Effector CD4-positive, alpha-beta T cell (primary cell): ENCODE results near the gene TINAG.
"Not testable (repeated sequence)": the region's sequence is repeated elsewhere in the genome, so short reads cannot be mapped to it uniquely, and the experiment has no call there.

Source experiments
- DNase-seq: peaks from one replicate; pipeline ENCODE4 v3.0.0-alpha.2; 2020

Gene TINAG

DNA sequence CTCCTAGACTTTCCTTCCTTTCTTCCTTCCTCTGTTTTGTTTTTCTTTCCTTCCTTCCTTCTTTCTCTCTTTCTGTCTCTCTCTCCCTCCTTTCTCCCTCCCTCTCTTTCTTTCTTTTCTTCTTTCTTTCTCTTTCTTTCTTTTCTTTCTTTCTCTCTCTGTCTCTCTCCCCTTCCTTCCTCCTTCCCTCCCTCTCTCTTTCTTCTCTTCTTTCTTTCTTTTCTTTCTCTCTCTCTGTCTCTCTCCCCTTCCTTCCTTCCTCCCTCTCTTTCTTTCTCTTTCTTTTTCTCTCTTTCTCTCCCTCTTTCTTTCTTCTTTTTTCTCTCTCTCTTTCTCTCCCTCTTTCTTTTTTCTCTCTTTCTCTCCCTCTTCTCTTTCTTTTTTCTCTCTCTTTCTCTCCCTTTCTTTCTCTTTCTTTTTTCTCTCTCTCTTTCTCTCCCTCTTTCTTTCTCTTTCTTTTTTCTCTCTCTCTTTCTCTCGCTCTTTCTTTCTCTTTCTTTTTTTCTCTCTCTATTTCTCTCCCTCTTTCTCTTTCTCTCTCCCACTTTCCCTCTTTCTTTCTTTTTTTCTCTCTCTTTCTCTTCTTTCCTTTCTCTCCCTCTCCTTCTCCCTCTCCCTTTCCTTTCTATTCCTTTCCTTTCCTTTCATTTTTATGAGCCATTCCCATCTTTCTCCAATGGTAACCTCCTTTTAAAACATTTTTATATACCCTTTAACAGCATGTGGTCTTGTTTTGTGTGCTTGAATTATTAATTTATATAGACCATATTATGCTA lies 2.3 kb downstream of the TINAG start:
- no peak for DNase-seq

DNA sequence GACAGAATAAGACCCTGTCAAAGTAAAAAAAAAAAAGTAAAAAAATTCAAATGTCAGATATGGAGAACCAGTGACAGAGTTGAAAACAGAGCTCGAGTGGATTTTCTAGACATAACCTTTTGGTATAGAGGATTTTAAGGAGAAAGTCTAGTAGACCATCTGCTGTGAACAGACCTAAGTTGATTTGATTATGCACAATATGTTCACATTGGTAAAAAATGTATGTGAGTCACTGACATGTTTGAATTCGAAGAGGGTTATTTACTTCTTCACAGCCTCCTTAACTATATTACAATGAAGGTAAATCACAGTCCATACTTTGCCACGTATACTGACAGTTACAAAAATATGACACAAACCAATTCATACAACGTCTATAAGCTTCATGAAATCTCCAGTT lies 7.4 kb downstream of the TINAG start:
- no peak for DNase-seq

DNA sequence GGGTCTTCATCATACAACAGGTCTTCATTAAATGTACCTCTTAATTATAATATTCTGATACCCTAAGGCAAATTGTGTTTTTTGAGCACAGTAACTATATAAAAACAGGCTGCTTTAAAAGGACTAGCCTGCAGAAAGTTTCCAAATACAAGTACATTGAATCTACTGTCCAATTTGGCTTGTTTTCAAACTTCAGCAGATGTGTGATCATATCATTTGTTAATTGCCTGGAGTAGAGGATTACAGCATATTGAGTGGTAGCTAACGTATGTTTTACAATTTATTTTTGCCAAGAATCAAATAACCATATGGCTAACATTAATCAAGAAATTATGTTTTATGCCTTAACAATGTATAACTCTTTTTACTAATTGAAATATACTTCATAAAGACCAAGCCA lies 12.6 kb downstream of the TINAG start:
- DNase-seq = no peak

DNA sequence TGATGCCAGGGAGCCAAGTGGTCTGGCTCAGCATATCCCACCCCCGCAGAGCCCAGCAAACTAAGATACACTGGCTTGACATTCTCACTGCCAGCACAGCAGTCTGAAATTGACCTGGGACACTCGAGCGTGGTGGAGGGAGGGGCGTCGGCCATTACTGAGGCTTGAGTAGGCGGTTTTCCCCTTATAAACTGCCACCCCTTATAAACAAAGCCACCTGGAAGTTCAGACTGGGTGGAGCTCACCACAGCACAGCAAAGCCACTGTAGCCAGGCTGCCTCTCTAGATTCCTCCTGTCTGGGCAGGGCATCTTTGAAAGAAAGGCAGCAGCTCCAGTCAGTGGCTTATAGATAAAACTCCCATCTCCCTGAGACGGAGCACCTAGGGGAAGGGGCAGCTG lies 19.4 kb downstream of the TINAG start:
- no peak for DNase-seq

DNA sequence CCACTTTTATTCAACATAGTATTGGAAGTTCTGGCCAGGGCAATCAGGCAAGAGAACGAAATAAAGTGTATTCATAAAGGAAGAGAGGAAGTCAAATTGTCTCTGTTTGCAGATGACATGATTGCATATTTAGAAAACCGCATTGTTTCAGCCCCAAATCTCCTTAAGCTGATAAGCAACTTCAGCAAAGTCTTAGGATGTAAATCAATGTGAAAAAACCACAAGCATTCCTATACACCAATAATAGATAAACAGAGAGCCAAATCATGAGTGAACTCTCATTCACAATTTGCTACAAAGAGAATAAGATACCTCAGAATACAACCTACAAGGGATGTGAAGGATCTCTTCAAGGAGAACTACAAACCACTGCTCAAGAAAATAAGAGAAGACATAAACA lies 23.3 kb downstream of the TINAG start:
- DNase-seq = not testable (repeated sequence)

DNA sequence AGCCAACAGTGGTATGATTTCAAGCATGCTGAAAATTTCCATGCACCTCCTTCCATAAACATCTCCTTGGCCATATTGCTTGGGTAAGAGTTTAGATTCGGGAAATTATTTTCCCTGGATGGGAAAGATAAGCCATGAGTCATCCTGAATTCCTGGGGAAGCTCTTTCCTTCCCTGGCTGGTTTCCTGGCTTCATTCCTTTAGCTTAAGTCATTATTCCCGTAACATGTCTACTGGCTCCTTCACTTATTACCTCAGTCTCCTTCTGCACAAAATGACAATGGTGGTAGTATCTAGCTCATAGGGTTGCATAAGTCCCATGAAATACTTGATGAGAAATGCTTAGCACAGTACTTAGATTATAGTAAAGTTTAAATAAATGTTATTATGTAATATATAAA lies 27.6 kb downstream of the TINAG start:
- DNase-seq = no peak

DNA sequence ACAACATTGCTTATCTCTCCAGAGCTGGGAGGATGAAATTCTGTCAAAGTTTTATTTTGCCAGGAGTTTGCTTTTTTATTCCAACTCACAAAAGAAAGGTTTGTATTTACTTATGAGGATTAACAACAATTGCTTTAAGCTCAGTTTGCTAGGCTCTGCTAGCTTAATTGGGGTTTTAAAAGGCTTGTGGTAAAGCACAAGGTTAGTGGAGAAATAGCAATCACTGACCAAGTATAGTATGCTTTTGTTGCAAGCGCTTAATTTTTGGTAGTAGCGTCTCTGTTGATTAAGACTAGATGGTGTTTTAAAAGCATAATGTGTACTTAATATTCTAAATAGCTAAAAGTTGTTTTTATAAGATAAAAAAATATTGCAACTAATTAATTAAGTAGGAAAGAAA lies 45.7 kb downstream of the TINAG start:
- DNase-seq = no peak

DNA sequence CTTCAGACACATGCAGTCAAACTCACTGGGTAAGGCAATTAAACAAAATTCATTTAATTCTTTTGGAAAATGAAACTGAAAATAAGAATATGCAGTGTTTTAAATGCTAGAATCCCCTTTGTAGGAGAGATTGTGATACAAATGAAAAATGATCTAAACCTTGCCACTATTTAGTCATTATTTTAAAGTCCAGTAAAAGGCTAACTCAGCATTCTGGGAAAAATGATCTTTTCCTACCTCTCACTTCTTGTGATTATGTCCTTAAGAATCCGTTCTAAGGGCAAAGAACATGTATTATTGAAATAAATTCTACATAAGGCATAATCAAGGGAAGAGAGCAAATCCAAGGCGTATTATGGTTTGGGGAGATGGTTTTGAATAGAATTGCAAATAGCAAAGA lies 46.4 kb downstream of the TINAG start:
- no peak for DNase-seq

DNA sequence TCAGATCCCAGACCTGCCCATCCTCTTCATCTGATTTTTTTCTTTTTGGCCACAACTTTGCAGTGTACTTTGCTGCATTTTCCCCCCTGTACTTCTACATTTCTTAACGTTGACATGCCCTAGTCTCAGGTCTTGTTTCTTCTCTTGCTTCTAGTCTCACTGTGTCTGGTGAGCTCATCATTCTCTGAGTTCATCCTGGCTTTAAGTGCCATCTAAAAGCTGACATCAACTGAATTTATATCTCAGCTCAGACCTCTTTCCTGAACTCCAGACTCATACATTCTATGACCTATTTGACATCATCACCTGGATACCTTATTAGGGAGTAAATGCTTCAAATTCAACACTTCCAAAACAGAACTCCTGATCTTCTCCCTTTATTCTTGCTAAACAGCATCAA lies 48.9 kb downstream of the TINAG start:
- no peak for DNase-seq

DNA sequence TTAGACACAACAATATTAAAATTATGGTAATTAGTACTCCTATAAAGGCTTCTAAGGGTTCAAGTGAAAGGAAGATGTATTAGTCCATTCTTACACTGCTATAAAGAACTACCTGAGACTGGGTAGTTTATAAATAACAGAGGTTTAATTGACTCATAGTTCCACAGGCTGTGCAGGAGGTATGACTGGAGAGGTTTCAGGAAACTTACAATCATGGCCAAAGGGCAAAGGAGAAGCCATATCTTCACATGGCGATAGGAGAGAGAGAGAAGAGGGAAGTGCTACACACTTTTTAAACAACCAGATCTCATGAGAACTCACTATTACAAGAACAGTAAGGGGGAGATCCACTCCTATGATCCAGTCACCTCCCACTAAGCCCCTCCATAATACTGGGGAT lies 52.9 kb downstream of the TINAG start:
- DNase-seq = no peak

DNA sequence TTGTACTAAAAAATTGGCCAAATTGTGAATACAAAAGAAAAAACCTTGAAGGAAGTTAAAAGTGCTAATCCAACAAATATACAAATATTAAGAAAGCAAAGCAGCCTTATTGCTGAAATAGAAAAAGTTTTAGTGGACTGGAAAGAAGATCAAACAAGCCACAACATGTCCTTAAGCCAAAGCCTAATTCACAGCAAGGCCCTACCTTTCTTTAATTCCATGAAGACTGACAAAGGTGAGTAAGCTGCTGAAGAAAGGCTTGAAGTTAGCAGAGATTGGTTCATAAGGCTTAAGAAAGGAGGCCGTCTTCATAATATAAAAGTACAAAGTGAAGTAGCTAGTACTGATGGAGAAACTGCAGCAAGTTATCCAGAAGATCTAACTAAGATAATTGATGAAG lies 53.5 kb downstream of the TINAG start:
- DNase-seq = no peak

DNA sequence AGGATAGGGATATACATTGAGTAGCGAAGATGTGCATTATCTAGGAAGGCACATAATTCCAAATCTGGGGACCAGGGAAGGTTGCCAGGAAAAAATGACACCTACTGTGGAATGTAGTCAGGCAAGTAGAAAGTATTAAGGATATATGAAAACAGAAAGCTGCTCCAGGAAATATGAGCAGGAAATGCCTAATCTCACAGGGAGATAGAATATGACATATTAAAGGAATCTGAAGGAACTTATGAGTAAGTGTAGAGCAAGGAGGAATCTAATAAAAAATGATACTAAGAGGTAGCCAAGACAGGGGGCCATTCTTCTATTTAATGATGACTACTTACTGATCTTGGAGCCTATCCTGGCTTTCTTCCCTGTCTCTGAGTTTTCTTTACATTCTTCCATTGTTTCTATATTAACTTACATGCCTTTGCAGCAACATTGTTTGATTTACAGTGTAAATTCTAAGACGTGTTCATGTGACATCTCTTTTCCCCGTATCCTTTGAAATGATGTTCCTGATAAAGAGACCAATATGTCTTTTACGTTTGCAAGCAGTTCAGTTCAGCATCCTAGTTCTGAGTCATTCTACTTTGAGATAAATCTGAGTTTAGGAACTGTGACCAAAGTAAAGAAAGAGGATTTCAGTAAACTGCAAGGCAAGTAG lies 58.6 kb downstream of the TINAG start:
- no peak for DNase-seq

DNA sequence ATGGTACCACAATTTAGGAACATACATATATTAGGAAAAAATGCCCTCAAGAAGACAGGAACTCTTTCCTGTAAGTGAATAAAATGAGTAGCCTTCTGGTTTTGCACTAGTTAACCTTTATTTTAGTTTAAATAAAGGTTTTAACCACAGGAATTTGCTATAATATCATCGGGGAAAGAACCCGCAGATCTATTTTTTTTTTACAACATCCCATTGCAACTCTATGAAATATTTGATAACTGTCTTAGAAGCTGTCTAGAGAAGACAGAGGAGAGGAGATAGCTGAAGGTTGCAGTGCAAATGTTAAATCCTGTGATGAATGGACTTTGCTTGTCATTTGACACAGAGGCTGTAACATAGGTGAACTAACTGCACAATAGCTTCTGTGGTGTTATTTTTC lies 69.5 kb downstream of the TINAG start:
- no peak for DNase-seq

DNA sequence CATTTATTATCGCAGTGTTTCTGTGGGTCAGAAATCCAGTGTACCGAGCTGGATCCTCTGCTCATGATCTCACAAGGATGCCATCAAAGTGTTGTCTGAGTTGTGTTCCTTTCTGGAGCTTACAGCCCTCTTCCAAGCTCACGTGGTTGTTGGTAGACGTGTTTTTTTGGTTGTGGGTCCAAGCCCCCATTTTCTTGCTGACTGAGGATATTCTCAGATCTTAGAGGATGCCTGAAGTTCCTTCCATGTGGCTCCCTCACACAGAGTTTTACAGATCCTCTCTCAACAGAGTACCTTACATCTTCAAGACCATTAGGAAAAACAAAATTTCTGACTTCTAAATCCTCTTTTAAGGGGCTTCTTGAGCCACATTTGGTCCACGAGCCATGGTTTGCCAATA lies 78.1 kb downstream of the TINAG start:
- DNase-seq = no peak

DNA sequence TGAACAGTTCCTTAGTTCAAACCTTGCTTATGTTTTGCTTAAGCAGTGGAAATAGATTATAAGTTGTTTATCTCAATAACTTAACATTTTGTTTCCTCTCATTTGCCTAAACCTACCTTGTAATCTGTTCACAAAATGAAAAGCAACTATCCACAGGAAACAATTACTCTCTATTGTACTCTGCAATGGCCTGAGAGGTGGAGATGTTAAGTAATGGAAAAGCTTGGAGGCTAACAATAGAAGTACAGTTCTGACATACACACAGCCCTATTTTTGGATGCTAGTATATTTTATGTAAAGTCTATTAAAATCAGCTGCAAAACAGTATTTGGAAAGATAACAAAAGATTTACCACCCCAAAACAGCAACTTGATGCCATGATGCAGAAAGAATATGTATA lies 82.1 kb downstream of the TINAG start:
- DNase-seq = no peak

DNA sequence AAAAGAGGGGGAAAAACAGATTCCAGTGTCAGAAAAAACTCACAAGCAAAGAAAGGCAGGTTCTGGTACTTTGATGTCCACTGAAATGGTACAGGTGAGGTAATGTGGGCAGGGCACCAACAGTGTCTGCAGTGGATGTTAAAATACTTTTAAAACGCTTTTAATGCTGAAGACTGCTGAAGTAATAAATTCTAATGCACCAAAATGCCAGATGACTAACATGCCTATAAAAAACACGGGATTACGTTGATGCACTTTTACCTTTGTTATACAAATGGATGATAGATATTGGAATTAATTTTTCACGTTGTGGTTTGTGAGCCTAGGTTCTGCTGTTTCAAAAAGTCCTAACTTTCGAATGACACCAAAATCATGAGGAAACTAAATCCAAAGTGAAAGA lies 83.3 kb downstream of the TINAG start:
- no peak for DNase-seq

DNA sequence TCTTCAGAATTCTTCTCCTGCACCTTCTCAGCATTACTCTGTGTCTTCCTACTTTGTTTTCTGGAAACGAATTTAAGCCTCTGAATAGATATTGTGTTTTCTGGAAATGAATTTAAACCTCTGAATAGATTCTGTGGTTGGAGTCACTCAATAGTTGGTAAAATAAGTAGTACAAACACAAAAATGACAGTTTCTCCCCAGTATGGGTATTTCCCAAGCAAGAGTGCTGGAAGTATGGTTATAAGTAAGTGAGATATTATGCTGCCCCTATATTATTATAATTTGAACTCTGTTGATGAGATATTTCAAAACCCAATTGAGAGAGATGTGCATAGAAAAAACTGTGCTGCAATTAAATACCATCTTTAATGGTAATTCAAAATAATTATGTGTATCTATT lies 94.9 kb downstream of the TINAG start:
- DNase-seq = no peak

DNA sequence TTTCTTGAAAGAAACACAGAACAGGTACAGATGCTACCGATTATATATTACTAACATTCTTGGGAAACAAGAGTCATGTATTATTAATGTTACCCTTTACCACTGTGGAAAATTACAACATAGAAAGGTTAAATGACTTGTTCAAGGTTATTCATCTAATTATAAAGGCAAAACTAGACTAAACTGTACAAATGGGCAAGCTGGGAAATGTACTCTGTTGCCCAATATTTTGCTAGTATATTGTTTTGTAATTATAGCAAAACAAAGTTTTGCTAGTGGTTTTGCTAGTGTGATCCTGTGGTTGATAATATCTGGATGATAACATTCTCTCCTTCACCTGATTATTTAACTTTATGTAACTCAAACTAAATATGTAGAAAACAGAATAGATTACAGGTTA lies 96.5 kb downstream of the TINAG start:
- no peak for DNase-seq

DNA sequence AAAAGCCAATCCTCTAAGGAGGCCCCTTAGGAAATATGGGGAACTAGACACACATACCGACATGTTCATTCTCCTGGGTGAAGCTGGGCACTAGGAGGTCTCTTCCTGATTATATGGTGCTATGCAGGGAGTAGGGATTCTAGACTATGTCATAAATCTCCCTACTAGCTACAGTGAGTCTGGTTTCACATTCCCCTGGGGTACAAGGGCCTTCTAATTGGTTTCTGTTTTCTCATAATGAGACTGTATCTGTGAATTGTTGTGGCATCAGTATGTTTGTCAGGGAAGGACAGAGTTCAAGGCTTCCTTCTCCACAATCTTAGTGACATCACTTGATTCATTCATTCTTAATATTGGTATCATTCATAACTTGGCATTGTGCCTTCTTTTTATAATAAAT lies 103.5 kb downstream of the TINAG start:
- no peak for DNase-seq

DNA sequence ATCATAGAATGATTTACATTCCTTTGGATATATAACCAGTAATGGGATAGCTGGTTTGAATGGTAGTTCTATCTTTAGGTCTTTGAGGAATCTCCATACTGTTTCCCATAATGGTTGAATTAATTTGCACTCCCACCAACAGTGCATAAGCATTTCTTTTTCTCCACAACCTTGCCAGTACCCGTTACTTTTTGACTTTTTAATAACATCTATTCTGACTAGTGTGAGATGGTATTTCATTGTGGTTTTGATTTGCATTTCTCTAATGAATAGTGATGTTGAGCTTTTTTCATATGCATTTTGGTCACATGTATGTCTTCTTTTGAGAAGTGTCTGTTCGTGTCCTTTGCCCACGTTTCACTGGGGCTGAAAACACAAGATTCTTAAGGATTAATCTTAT lies 107.3 kb downstream of the TINAG start:
- DNase-seq = no peak

DNA sequence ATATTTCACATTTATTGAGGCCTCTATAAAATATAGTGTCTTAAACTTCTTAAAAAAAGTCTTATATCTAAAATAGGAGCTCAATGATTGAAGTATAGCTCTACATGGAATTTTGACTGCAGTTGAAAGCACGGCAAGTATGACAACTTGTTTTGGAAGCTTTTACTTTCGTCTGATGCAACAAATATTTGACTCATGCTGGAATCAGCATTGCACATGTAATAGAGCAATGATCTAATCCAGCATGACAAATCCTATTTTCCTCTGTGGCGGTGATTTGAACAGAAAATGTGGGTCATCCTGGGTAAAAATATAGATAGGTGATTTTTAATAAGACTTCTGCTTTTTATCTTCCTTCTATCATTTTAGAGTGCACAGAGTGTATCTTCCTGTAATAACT lies 111.6 kb downstream of the TINAG start:
- no peak for DNase-seq

DNA sequence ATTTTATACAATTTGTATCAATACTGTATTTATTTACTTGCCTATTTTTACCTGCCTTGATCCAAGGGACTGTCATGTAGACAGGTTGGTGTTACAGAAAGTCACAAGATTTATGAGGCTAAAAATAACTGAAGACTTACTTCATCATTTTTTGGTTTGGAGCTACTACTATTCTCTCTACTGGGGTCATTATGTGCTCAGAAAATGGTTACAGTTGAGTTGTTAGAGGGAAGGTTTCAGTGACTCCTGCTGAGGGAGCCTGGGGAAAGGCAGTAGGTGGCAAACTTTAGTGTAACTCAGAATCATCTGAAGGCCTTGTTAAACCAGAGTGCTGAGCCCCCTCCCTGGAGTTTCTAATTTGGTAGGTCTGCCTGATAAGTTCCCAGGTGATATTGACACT lies 118.8 kb downstream of the TINAG start:
- no peak for DNase-seq

DNA sequence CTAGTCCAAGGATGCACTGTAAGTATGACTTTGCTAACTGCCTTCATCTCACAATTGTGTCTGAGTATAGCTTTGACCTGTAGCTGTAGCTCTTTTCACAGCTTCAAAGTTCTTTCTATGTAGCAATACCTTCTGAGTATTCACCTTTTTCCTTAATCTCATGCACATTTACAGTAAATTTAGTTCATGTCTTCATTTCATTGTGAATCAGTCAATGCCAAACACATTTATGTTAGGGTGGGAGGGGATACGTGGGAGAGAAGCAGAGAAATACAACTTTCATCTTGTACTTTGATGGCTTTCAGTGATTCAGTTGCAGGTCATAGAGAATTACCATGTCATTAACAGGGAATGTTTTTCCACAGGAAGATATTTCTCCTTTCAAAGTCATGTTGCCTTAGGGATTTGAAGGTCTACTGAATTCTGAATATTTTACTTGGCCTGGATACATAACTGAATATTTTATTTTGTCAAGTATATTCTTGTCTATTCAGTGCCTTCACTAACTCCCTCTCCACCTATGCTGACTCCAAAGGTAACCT lies 119.2 kb downstream of the TINAG start:
- no peak for DNase-seq

DNA sequence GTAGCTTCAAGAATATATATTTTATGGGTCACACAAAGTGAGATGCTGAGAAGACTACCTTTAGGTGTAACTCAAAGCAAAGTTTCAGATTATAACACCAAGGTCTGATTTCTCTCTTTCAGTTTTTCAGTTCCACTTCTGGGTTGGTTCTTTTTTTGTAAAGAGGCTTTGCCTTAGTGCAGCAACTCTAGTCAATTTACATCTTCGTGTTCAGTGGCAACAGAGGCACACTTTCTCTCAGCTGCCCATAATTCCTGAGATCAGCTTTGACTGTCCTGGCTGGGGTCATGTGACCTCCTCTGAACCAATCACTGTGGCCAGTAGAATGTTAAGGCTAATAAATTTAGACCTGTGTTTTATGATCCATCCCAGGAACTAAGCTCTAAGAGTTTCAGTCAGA lies 120.2 kb downstream of the TINAG start:
- no peak for DNase-seq

DNA sequence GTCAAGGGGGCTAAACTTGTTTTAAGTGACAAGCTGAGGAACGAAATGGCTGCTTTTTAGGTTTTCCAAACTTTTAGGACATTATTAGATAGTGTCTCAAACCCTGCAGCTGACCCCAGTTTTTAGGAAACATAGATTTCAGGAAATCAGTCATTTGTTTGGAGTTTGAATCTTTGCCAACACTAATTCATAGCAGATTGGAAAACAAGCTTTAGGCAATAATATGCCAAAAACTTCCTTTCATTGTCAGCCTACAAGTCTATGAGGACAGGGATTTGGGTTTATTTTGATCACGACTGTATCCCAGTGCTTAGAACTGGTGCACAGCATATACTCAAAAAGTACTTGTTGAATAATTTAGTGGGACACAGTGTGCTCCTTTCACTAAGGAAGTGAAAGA lies 123.2 kb downstream of the TINAG start:
- no peak for DNase-seq
